HG03108 (cell line): ENCODE measurements around the gene HAPLN2.

Source experiments
- ATAC-seq: cut with Tn5 transposase; IDR thresholded peaks from one replicate; pipeline ENCODE4 v1.9.1; 2021; ENCODE audit warnings: moderate library complexity; ENCODE audit not compliant: unreplicated experiment

The HAPLN2 gene

DNA sequence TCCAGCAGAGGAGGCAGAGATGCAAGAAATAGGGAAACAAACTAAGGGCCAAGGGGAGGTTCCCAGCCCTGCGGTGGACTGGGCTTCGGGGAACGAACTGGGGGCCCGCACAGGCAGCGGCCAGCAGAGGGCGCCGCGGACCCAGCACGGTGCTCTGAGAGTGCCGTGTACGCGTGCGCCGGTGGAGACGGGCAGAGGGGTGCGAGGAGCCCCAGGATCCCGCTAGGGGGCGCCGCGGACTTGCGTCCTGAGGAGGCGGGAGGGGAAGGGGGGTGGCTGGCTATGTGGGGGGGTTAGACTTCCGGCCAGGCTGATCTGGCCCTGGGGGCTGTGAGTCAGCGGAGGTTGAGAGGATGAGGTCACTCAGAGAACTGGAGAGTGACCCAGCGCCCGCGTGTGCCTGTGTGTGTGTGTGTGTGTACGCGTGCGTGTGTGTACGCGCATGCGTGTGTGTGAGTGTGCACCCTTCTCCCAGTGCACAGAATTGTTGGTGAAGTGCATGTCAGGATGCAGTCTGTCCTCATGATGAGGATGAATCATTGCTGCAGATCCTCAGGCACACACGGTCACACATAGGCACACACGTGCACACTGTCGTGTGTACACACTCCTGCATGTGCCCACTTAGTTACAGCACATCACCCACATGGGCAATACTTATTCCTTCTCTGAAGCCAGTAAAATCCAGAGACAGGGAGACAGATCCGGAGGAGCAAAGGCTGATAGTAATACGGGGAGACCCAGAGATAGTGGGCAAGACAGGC is 41.0 kb downstream of the HAPLN2 start:
- ATAC-seq: peak; percentile 49

DNA sequence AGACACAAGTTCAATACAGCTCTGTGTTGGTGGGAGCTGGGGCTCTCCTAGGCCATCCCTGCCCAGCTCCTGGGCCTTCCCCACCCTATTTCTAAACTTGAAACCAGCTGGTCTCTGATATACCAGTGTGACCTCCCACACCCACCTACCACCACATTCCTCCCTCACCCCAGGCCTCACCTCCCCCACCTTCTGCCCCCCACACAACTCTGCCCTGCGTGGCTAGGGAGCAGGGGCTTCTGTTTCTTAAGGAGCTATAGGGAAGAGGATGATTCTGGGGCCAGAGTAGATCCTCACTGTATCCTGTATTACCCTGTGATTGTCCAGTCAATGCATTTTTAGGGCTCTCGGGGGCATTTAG is 41.5 kb downstream of the HAPLN2 start:
- ATAC-seq: no peak

DNA sequence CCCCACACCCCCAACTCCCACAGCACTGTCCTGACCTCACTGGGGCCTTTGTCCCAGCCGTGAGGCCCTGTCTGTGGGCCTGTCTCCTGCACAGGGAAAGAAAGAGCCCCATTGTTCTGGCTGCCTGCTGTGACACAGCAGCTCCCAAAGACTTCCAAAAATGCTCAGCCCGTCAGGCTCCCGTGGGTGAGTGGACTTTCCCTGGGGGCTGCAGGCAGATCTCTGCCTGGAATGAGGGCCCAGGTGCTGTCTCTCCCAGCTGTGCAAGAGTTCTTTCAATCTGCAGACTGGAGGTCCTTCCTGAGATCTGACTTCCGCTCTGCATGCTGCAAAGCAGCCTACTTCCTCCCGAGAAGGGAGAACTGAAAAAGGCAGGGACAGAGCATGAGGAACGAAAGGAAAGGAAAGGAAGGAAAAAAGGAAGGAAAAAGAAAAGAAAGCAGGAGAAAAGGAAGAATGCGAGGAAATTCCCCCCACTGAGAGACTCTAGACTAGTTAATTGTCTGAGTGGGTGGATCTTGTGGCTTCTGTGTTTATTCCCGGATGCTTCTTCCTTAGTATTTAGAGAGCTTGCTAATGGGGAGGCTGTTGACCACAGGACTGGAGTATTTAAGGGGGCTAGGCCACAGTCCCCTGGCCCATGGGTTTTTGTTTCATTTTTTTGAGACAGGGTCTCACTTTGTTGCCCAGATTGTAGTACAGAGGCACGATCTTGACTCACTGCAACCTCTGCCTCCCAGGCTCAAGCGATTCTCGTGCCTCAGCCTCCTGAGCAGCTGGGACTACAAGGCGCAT is 43.0 kb downstream of the HAPLN2 start:
- no peak for ATAC-seq

DNA sequence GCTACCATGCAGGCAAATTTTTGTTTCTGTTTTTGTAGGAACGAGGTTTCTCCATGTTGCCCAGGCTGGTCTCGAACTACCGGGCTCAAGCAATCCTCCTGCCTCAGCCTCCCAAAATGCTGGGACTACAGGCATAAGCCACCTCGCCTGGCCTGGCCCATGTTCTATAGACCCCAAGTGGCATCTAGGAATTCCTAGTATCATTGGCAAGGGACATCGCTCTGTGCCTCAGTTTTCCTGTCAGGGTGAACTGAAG is 43.5 kb downstream of the HAPLN2 start:
- no peak for ATAC-seq

DNA sequence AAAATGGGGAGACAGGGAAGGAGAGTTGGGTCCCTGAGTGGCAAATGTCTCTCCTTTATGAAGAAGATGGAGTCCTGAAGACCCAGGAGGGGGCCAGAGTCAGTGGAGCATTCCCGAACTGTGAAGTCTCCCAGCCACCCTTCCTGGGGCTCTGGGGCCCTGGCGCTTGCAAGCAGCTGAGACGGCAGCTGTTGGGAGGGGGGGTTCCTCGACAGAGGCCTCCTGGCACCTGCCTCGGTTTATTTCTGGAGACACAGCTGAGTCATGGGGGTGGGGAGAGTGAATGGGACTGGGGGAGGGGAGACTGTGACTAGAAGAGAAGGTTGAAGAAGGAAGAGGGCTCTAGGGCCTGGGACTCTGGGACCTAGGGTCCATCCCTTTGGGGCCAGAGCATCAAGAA is 44.0 kb downstream of the HAPLN2 start:
- ATAC-seq: no peak

DNA sequence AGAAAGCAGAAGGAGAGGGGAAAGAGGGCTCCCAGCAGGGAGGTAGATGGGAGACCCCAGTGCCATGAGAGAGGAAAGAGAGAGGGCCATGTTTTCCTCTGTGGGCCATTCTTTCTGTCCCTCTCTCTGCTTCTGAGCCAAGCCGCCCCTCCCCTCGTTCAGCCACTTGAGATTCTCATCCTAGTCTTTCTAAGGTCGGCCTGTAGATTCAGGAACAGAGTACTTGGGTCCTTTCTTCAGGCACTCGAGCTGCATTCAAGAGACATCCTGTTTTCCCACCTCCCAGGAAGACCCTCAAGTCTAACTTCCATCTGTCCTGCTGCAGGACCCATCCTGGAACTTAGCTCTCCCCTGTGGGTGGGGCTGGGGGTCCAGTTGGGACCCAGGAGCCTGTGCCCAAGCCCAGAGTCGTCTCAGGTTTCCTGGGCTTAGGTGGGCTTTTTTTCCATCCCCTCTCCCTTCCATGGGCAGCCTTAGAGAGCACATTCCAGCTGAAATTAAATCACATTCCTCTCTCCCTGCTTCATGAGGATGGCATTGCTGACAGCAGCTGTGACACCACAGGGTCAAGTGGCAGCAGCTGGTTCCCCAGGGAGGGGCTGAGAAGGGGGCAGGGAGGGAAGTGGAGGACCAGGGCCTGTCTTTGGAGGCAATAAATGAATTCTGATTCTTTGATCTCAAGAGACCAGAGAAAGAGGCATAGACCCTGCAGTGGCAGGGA is 45.0 kb downstream of the HAPLN2 start:
- no peak for ATAC-seq

DNA sequence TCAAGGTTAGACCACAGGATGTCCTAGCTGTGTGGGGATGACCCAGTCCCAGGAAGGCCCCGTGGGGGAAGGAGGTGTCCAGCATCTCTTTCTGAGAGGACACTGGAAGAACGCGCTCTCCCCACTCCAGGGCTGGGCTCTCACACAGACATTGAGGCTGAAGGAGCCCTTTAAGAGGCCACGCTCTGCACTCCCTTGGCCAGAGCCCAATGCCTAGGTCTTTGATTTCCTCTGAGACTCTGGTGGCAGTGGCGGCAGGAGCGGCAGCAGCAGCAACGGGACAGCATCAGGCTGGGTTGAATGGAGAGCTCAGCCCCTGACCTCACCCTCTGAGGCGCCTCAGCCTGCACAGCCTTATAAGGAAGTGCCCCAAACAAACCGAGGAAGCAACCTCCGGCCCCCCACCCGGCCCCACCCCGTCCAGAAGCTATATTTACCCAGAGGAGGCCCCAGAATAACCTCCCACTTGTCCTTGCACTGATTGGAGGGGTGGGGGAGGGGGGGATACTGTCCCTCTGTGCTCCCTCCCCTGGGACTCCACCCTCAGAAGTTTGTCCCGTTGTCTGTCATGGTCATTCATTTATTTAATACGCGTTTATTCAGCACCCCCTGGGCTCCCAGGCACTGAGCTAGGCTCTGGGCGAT is 45.7 kb downstream of the HAPLN2 start:
- no peak for ATAC-seq

DNA sequence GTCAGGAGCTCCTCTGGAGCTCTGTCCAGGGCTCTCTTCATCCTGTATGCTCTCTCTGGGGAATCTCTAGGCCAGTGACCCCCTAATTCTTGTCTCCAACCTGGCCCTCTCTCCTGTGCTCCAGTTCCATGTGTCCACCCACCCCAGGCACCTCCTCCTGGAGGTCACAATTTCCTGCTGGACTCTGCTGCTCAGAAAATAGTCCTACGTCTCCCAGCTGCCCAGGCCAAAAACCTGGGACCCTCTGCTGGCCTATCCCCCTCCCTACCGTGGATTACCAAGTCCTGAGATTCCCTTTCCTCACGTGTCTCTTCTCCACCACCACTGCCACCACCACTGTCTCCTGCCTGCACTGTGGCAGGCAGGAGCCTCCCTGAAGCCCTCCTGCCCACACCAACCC is 46.3 kb downstream of the HAPLN2 start:
- ATAC-seq: no peak

DNA sequence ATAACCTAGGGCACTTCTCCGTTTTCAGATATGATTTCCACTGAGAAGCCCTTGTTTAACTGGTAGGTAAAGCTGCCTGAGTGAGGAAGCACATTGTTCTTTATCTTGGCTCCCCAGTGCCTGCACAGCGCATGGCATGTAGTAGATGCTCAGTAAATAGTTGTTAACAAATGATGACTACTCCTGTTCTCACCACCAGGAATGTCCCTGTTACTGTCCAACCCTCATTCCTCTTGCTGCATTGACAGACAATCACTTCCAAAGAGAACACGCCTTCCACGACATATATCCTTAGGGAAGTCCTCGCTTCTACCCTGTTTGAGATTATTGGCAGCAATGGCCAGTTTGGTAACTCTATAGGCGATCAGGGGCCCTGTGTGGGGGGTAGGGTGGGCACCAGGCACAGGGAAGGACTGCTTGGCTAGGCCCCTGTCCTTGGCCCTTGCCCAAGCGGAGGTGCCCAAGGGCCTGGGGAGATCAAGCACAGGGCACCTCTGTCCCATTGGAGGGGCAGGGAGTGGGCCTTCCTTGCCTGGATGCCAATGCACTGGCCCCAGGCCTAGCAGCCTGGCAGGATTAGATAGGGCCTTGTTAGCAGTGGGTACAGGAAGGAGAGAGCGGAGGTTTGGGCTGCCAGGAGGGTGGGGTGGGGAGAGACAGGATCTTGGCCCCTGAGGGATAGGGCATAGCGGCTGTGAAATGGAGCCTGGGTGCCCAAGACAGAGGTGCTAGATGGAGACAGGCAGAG is 47.8 kb downstream of the HAPLN2 start:
- ATAC-seq: no peak

DNA sequence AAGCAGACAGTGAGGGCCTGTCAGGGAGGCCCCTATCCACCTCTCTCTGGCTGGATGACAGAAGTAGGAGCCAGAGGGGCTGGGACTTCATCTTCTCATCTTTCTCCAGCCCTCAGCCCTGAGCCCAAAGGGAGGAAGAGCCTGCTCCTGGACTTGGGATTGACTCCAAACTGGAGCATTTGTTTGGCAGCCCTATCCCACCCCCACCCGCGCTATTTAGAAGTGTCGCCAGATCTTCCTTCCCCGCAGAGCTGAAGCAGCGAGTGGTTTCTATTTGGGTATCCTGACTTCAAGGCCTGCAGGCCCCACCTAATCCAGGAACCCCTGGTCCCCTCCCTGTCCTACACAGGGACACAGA is 48.4 kb downstream of the HAPLN2 start:
- ATAC-seq: no peak

DNA sequence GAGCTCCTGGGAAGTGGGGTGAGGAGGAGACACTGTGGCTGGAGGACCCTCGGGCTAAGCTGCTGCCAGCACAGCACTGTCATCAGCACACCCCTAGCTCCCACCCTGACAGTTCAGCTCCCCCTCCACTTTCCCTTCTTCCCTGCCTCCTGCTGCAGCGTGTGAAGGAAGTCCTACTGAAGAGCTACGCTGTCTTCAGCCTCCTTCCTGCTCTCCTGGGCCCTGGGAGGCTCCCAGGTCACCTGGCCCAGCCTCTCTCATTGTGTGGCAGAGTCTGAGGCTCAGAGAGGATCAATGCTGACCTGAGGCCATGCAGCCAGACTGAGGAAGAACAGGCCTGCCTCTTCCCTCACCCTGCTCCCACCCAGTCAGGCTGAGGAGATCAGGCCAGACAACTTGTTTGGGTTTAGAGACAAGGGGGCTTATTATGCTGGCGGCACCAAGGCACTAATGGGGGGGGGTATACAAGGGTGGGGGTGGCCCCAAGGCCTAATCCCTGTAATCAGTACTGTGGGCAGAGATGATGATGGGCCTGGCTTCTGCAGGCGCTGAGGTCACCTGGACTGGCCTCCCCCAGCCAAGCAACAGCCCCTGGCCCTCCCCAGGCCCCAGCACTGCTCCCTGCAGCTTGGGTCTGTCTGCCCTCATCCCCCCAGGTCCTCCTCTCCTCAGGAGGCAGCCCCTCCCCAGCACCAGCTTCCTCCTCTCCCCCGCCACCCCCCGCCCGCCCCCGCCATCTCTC is 48.9 kb downstream of the HAPLN2 start:
- ATAC-seq: no peak

DNA sequence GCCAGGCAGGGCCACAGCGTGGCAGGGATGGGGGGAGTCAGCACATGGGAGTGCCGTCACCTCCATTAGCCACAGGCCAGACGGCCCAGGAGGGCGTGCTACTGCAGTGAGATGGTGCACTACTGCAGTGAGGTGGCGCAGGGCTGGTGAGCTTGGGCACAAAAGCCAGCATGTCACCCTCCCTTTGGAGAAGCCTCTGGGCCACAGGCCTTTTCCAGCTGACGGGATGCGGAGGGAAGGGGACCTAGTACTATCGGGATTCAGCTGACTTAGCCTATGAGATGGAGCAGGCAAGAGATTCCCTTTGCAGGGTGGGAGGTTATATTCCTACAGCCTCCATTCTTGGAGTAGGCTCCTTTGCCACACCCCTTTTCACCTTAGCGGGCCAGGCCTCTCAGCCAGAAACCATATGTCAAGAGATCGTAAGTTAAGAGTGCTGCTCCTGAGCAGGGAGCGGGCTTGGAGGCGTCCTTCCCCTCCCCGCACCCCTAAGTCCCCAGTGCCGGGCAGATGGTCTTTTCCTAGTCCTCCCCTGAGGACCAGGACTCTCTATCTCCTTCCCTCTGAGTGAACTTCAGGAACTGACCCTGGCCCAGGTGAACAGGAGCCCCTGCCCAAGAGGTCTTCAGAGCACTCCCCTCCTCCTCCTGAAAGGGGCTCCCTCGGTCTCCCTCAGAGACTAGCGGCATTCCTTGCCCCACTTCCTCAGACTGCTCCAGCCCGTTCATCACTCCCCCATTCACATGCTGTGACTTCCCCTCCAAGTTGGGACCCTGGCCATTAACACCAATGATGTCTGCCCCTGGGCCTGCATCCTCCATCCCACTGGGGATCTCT is 49.8 kb downstream of the HAPLN2 start:
- no peak for ATAC-seq

DNA sequence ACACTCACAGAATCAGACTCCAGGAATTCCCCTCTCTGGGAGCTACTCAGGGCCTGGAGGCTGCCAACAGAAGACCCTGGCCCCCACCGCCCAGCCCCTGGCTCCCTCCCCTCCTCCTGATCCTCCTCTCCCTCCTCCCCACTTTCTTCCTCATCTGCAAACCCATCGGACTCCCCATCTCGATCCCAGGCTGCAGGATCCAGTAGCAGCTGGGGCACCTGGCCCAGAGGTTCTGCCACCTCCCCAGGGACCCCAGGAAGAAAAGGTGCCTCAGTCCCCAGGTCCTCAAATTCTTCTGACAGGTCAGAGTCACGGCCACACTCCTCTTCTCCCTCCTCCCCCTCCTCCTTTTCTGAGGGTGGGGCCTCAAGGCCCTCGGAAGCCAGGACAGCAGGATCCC is 50.6 kb downstream of the HAPLN2 start:
- ATAC-seq: no peak

DNA sequence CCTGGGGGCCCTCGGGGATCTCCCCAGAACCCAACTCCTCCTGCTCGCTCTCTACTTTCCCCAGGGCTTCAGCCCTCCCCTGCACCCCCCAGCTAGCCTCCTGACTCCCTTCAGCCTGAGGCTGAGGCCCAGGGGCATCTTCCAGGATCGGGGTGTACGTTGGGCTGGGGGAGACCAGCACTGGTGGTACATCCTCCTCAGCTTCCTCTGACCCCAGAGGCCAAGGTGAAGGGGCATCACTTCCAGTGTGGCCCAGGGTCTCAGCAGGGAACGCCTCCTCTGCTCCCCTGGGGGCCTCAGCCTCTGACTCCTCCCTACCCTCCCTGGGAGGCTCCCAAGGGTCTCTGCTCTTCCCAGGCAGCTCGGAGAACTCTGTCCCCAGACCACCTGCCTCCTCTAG is 51.1 kb downstream of the HAPLN2 start:
- ATAC-seq: no peak

DNA sequence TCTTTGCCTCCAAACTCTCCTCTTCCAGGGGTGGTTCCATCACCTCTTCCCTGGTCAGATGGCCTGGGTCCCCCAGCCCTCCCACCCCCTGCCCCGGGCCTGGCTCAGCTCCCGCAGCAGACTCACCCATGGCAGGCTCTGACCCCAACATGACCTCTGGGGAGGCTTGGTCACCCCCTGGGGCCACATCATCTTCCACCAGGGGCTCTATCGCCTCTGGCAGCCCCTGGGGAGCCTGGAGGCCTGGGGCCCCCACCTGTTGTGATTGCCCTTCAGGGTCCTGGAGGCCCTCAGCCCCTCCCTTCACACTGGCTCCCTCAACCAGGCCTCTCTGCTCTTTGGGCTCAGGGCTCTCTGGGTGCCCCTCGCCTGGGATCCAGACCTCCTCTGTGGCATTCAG is 51.6 kb downstream of the HAPLN2 start:
- ATAC-seq: no peak

DNA sequence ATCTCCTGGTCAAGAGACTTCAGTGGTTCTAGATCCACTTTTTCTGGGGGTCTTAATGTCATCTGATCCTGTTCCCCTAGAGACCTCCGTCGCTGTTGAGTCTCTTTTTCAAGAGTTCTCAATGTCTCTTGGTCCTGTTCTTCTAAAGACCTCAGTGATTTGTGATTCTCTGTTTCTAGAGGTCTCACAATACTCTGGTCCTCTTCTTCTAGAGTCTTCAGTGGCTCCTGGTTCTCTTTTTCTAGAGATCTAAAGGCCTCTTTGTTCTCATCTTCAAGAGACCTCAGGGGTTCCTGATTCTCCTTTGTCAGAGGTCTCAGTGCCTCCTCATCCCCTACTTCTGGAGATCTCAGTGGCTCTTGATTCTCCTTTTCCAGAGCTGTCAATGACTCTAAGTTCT is 52.6 kb downstream of the HAPLN2 start:
- no peak for ATAC-seq

DNA sequence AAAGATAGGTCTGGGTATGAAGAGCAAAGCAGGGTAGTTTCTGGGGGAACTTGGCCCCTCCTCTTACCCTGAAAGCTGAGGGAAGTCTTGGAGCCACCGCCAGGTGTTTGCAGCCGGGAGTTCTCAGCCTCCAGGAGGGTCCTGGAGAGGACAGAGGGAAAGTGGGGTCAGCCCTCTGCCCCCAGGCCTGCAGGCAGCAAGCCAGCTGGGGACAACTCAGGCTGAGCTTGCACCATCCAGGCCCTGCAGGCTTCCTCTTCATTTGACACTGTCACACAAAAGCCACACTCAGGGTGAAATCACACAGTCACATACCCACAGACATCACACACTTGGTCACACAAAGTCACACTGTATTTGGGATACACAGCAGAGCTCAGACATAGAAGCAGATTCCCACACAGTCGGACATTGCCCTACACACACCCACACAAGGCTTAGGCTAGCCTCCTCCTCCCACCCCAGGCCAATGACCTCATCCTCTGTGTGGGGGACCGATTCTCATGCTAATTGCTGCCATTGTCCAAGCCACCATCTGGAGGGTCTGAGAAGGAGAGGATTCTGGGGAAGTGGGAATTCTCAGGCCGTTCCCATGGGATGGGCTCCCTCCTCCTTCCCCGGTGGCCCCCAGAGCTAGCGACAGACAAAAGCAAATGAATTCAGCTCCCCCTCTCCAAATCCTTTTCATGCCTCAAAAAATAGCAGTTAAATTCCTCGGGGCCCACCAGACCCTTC is 54.3 kb downstream of the HAPLN2 start:
- no peak for ATAC-seq
